ENCODE results near the gene ACTR6. TPM values are rescaled to one million over a fixed set of nuclear protein-coding genes. Genes with fewer than 3 reads are reported as not detected.

The ACTR6 gene
- polyA plus RNA-seq, 1 donor (not counting 4 experiments of a cell fraction or from before 2014, with no cell fraction given) = 33.1 TPM

- dilution Hi-C loops (cut with MboI; ENCODE audit: extremely low pct_ligation_motif_present, low sequenced_read_pairs) = no loop called here
Measured at GRCh38 chr12:100170313-100170858, 30.2 kb upstream of the ACTR6 start.

GRCh38 chr12:100171248-100171647 lies 29.4 kb upstream of the ACTR6 start:
- peaks cover 8% of the 10 kb centered on the region for H3K4me1 ChIP-seq (ENCODE audit: control insufficient read depth, extremely low read depth, insufficient read depth, low read length)
- H3K4me2 ChIP-seq (ENCODE audit: control insufficient read depth, extremely low read depth, insufficient read depth, low read depth, low read length) = no peak overlapping the region
- dilution Hi-C loops (cut with MboI; ENCODE audit: extremely low pct_ligation_motif_present, low sequenced_read_pairs) = no loop called here
- no peak overlapping the region for H3K27ac ChIP-seq (ENCODE audit: control insufficient read depth, insufficient read depth, low read length)
- no peak overlapping the region for H3K4me3 ChIP-seq (ENCODE audit: control insufficient read depth in 2 of 3, extremely low read depth in 1 of 3, insufficient read depth in 2 of 3, low read depth in 1 of 3, low read length in 3 of 3)
- no peaks in the 10 kb centered on the region for H3K9me1 ChIP-seq (ENCODE audit: control insufficient read depth, extremely low read depth, insufficient read depth, low read length)
- H3K79me2 ChIP-seq (ENCODE audit: control insufficient read depth, insufficient read depth, low read length) = no peaks in the 10 kb centered on the region
- H3K9ac ChIP-seq (ENCODE audit: control insufficient read depth, extremely low read depth, insufficient read depth, low read length) = no peak overlapping the region
- no peak overlapping the region for H2AFZ ChIP-seq (ENCODE audit: control insufficient read depth, low read length)
- no peaks in the 10 kb centered on the region for H4K20me1 ChIP-seq (ENCODE audit: control insufficient read depth, extremely low read depth, insufficient read depth, low read length)
- no peak for DNase-seq (ENCODE audit: low read depth, low spot score)
- H3K9me3 ChIP-seq (ENCODE audit: control insufficient read depth, low read depth, low read length) = no peaks in the 10 kb centered on the region
- FAIRE-seq = no peak
- H3K36me3 ChIP-seq (ENCODE audit: control insufficient read depth in 2 of 2, extremely low read depth in 1 of 2, insufficient read depth in 2 of 2, low read length in 2 of 2) = no peaks in the 10 kb centered on the region
- TF ChIP-seq, protein P1, sequence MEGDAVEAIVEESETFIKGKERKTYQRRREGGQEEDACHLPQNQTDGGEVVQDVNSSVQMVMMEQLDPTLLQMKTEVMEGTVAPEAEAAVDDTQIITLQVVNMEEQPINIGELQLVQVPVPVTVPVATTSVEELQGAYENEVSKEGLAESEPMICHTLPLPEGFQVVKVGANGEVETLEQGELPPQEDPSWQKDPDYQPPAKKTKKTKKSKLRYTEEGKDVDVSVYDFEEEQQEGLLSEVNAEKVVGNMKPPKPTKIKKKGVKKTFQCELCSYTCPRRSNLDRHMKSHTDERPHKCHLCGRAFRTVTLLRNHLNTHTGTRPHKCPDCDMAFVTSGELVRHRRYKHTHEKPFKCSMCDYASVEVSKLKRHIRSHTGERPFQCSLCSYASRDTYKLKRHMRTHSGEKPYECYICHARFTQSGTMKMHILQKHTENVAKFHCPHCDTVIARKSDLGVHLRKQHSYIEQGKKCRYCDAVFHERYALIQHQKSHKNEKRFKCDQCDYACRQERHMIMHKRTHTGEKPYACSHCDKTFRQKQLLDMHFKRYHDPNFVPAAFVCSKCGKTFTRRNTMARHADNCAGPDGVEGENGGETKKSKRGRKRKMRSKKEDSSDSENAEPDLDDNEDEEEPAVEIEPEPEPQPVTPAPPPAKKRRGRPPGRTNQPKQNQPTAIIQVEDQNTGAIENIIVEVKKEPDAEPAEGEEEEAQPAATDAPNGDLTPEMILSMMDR (optimal IDR thresholded peaks at IDR 0.05 in 1 of 3, IDR thresholded peaks at IDR 0.05 in 1 of 3, conservative IDR thresholded peaks at IDR 0.05 in 1 of 3; ENCODE audit: extremely low read depth in 1 of 3, insufficient read depth in 2 of 3, low read length in 3 of 3) = no peak
- no peak for TF ChIP-seq EZH2 (IDR thresholded peaks at IDR 0.05; ENCODE audit: low read length)
- H3K27me3 ChIP-seq (ENCODE audit: control insufficient read depth, extremely low read depth, insufficient read depth, low read length) = no peaks in the 10 kb centered on the region

More at GRCh38 chr12:100170313-100170858, 30.2 kb upstream of the ACTR6 start:
- Histone ChIP-seq H3K36me3 (ENCODE audit: control insufficient read depth in 2 of 2, extremely low read depth in 1 of 2, insufficient read depth in 2 of 2, low read length in 2 of 2) (no peaks in the 10 kb centered on the region), H3K4me3 (ENCODE audit: control insufficient read depth in 2 of 3, extremely low read depth in 1 of 3, insufficient read depth in 2 of 3, low read depth in 1 of 3, low read length in 3 of 3) (no peak overlapping the region), H3K27ac (ENCODE audit: control insufficient read depth, insufficient read depth, low read length) (no peak overlapping the region), H3K27me3 (ENCODE audit: control insufficient read depth, extremely low read depth, insufficient read depth, low read length) (no peaks in the 10 kb centered on the region), H3K4me2 (ENCODE audit: control insufficient read depth, extremely low read depth, insufficient read depth, low read depth, low read length) (no peak overlapping the region), H3K79me2 (ENCODE audit: control insufficient read depth, insufficient read depth, low read length) (no peaks in the 10 kb centered on the region), H3K4me1 (ENCODE audit: control insufficient read depth, extremely low read depth, insufficient read depth, low read length) (peaks cover 8% of the 10 kb centered on the region), H2AFZ (ENCODE audit: control insufficient read depth, low read length) (no peak overlapping the region), H3K9me3 (ENCODE audit: control insufficient read depth, low read depth, low read length) (no peaks in the 10 kb centered on the region), H4K20me1 (ENCODE audit: control insufficient read depth, extremely low read depth, insufficient read depth, low read length) (no peaks in the 10 kb centered on the region), H3K9ac (ENCODE audit: control insufficient read depth, extremely low read depth, insufficient read depth, low read length) (no peak overlapping the region), H3K9me1 (ENCODE audit: control insufficient read depth, extremely low read depth, insufficient read depth, low read length) (no peaks in the 10 kb centered on the region)
- no peak for FAIRE-seq
- TF ChIP-seq, protein P1 (optimal IDR thresholded peaks at IDR 0.05 in 1 of 3, IDR thresholded peaks at IDR 0.05 in 1 of 3, conservative IDR thresholded peaks at IDR 0.05 in 1 of 3; ENCODE audit: extremely low read depth in 1 of 3, insufficient read depth in 2 of 3, low read length in 3 of 3) = no peak
- no peak for TF ChIP-seq EZH2 (IDR thresholded peaks at IDR 0.05; ENCODE audit: low read length)
- DNase-seq (ENCODE audit: low read depth, low spot score) = no peak
